Mesothelial cell of epicardium (in vitro differentiated cells): ENCODE data around the gene PDK3. TPM values are rescaled to one million over a fixed set of nuclear protein-coding genes. Genes with fewer than 3 reads are reported as not detected.

Experiments used
- DNase-seq, 2 experiments: peaks; one replicate each; pipeline ENCODE4 v3.0.0; 2021; ENCODE audit warnings: low spot score in 2 of 2; ENCODE audit not compliant: unreplicated experiment in 2 of 2
- H3K27ac Mint-ChIP-seq: 2 replicates; pipeline ENCODE4 v1.8.0; 2021; ENCODE audit warnings: mixed read lengths
- H3K27me3 Mint-ChIP-seq: 2 replicates; pipeline ENCODE4 v1.8.0; 2021; ENCODE audit warnings: low read depth, mixed read lengths
- H3K36me3 Mint-ChIP-seq: 2 replicates; pipeline ENCODE4 v1.8.0; 2021; ENCODE audit warnings: mixed read lengths
- H3K4me1 Mint-ChIP-seq: 2 replicates; pipeline ENCODE4 v1.8.0; 2021; ENCODE audit warnings: mixed read lengths
- H3K4me3 Mint-ChIP-seq: 2 replicates; pipeline ENCODE4 v1.8.0; 2021; ENCODE audit warnings: mild to moderate bottlenecking, moderate library complexity, mixed read lengths
- H3K9me3 Mint-ChIP-seq: 2 replicates; pipeline ENCODE4 v1.8.0; 2021; ENCODE audit warnings: mixed read lengths
- CTCF ChIP-seq: fragments of 200-600 bp; sonication (generic); IDR thresholded peaks from one replicate; pipeline ENCODE4 v1.5.0; 2021; ENCODE audit warnings: antibody characterized with exemption; ENCODE audit not compliant: unreplicated experiment
- total RNA-seq: library from RNA; stranded (reverse); gene quantifications from 3 replicates; pipeline ENCODE4 v1.2.1, GENCODE V29; 2021

The PDK3 gene
- total RNA-seq, 1 donor from 2014 or later, result 25.5 TPM

GRCh38 chrX:24547961-24548360 lies 82.9 kb downstream of the PDK3 start:
- H3K27me3 Mint-ChIP-seq, result no peaks in the 10 kb centered on the region
- no peaks in the 10 kb centered on the region for H3K9me3 Mint-ChIP-seq
- H3K4me1 Mint-ChIP-seq, result peaks cover 6% of the 10 kb centered on the region
- TF ChIP-seq CTCF, result no peak
- peaks cover 7% of the 10 kb centered on the region for H3K36me3 Mint-ChIP-seq
- no peak overlapping the region for H3K4me3 Mint-ChIP-seq
- H3K27ac Mint-ChIP-seq, result no peak overlapping the region
- no peak for DNase-seq

GRCh38 chrX:24550166-24550565 lies 85.1 kb downstream of the PDK3 start:
- TF ChIP-seq CTCF, result no peak
- no peaks in the 10 kb centered on the region for H3K9me3 Mint-ChIP-seq
- H3K36me3 Mint-ChIP-seq, result no peaks in the 10 kb centered on the region
- H3K4me1 Mint-ChIP-seq, result peaks cover 6% of the 10 kb centered on the region
- DNase-seq, result no peak
- no peak overlapping the region for H3K27ac Mint-ChIP-seq
- no peak overlapping the region for H3K4me3 Mint-ChIP-seq
- H3K27me3 Mint-ChIP-seq, result no peaks in the 10 kb centered on the region

GRCh38 chrX:24553011-24553410 lies 87.9 kb downstream of the PDK3 start:
- no peak for DNase-seq
- TF ChIP-seq CTCF, result no peak
- Mint-ChIP-seq H3K27ac (no peak overlapping the region), H3K9me3 (peaks cover 5% of the 10 kb centered on the region), H3K36me3 (no peaks in the 10 kb centered on the region), H3K4me3 (no peak overlapping the region), H3K4me1 (peaks cover 6% of the 10 kb centered on the region), H3K27me3 (no peaks in the 10 kb centered on the region)

- H3K27me3 Mint-ChIP-seq, result no peaks in the 10 kb centered on the region
- H3K36me3 Mint-ChIP-seq, result peaks cover 5% of the 10 kb centered on the region
- no peaks in the 10 kb centered on the region for H3K4me1 Mint-ChIP-seq
- H3K27ac Mint-ChIP-seq, result no peak overlapping the region
- TF ChIP-seq CTCF, result no peak
- H3K4me3 Mint-ChIP-seq, result no peak overlapping the region
- peaks cover 5% of the 10 kb centered on the region for H3K9me3 Mint-ChIP-seq
- DNase-seq, result no peak
These were observed 96.0 kb downstream of the PDK3 start for GRCh38 chrX:24561121-24561520.

- no peak for DNase-seq
- no peaks in the 10 kb centered on the region for H3K27me3 Mint-ChIP-seq
- H3K27ac Mint-ChIP-seq, result no peak overlapping the region
- TF ChIP-seq CTCF, result no peak
- peaks cover 5% of the 10 kb centered on the region for H3K36me3 Mint-ChIP-seq
- H3K4me3 Mint-ChIP-seq, result no peak overlapping the region
- H3K9me3 Mint-ChIP-seq, result no peaks in the 10 kb centered on the region
- H3K4me1 Mint-ChIP-seq, result no peaks in the 10 kb centered on the region
These were observed 98.4 kb downstream of the PDK3 start for GRCh38 chrX:24563291-24564010.

GRCh38 chrX:24566240-24566639 lies 101.2 kb downstream of the PDK3 start:
- no peak overlapping the region for H3K27ac Mint-ChIP-seq
- H3K36me3 Mint-ChIP-seq, result peaks cover 13% of the 10 kb centered on the region
- TF ChIP-seq CTCF, result no peak
- H3K4me3 Mint-ChIP-seq, result no peak overlapping the region
- DNase-seq, result no peak
- H3K9me3 Mint-ChIP-seq, result no peaks in the 10 kb centered on the region
- no peaks in the 10 kb centered on the region for H3K4me1 Mint-ChIP-seq
- H3K27me3 Mint-ChIP-seq, result no peaks in the 10 kb centered on the region
